ENCODE data around the gene ABCC11. TPM values are rescaled to one million over a fixed set of nuclear protein-coding genes. Genes with fewer than 3 reads are reported as not detected.

The ABCC11 gene
- total and polyA plus RNA-seq, 10 donors: 0.05 to 0.37 (median 0.18) TPM; not detected in 4

DNA sequence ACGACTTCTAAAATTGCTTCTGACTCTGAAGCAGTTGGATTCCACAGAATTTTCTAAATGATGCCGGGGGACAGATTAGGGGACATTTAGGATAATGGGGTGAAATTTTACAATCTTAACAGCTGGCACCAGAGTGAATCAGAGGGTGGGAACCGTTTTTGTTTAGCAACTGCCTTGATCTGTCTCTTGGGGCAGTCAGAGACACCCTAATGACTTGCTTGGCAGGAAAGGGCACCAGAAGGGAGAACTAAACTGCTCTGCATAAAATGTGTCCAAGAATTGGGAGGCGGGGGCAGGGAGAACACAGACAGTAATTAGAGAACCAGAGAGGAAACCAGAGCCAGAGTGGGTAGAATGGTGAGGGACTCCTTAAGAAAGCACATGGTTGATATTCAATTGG is 85.4 kb downstream of the ABCC11 start:
- WGBS, 5 donors: 67 to 89% (median 69%) methylated on average over 4 of the region's 4 CpGs

DNA sequence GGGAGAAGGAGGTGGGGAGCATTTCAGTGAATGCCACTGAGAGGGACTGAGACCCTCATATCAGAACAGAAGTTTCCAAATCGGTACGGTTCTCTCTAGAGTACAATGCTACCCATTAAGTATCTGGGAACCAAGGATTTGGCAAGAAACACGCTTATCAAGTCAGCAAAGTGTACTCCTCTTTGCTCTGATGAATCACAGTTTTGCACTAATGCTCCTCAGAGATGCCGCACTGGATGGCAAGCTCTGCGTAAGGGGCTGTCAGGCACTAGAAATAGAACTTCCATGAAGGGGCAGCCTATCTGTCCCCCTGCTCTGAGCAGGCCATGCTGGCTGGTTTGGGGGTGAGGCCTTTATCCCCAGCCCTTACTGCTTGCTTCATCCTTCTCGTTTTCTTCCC is 86.8 kb downstream of the ABCC11 start:
- H3K27ac ChIP-seq: no peak overlapping the region
- DNase-seq: no peak
- no peaks in the 10 kb centered on the region for H3K36me3 ChIP-seq
- H3K4me3 ChIP-seq: no peak overlapping the region
- 85 to 91% (median 88%) methylated on average over 6 of the region's 6 CpGs for WGBS, 5 donors
- intact Hi-C loops (cut with DNase I; ENCODE audit: low total_unique reads): loop anchor here (10.0 kb wide), 2 partner anchors 464 to 1606 kb away; no protein-coding TSS in a partner anchor
- H3K4me1 ChIP-seq: peaks cover 0 to 21% (median 15%) of the 10 kb centered on the region in 6 donors
- peaks cover 0 to 14% (median 0%) of the 10 kb centered on the region in 7 donors for H3K27me3 ChIP-seq (replicated peaks in 1 of 7)
- no peaks in the 10 kb centered on the region for H3K9me3 ChIP-seq
- TF ChIP-seq POLR2AphosphoS5 (IDR thresholded peaks at IDR 0.05) (no peak), POLR2A (IDR thresholded peaks at IDR 0.05) (no peak)
- TF ChIP-seq, protein P1, sequence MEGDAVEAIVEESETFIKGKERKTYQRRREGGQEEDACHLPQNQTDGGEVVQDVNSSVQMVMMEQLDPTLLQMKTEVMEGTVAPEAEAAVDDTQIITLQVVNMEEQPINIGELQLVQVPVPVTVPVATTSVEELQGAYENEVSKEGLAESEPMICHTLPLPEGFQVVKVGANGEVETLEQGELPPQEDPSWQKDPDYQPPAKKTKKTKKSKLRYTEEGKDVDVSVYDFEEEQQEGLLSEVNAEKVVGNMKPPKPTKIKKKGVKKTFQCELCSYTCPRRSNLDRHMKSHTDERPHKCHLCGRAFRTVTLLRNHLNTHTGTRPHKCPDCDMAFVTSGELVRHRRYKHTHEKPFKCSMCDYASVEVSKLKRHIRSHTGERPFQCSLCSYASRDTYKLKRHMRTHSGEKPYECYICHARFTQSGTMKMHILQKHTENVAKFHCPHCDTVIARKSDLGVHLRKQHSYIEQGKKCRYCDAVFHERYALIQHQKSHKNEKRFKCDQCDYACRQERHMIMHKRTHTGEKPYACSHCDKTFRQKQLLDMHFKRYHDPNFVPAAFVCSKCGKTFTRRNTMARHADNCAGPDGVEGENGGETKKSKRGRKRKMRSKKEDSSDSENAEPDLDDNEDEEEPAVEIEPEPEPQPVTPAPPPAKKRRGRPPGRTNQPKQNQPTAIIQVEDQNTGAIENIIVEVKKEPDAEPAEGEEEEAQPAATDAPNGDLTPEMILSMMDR (IDR thresholded peaks at IDR 0.05 in 8 of 11, conservative IDR thresholded peaks at IDR 0.05 in 3 of 11): no peak

More for the DNA sequence above, 85.4 kb downstream of the ABCC11 start:
- H3K9me3 ChIP-seq: no peaks in the 10 kb centered on the region
- H3K27ac ChIP-seq: no peak overlapping the region
- no peak overlapping the region for H3K4me3 ChIP-seq
- no peaks in the 10 kb centered on the region for H3K36me3 ChIP-seq
- DNase-seq: no peak
- intact Hi-C loops (cut with DNase I; ENCODE audit: low total_unique reads): loop anchor here (10.0 kb wide), 2 partner anchors 463 to 1607 kb away; no protein-coding TSS in a partner anchor
- H3K4me1 ChIP-seq: peaks cover 0 to 23% (median 12%) of the 10 kb centered on the region in 6 donors
- H3K27me3 ChIP-seq (replicated peaks in 1 of 7): peaks cover 0 to 4% (median 0%) of the 10 kb centered on the region in 7 donors
- TF ChIP-seq POLR2A (IDR thresholded peaks at IDR 0.05) (no peak), POLR2AphosphoS5 (IDR thresholded peaks at IDR 0.05) (no peak)
- TF ChIP-seq, protein P1 (IDR thresholded peaks at IDR 0.05 in 8 of 11, conservative IDR thresholded peaks at IDR 0.05 in 3 of 11): no peak

DNA sequence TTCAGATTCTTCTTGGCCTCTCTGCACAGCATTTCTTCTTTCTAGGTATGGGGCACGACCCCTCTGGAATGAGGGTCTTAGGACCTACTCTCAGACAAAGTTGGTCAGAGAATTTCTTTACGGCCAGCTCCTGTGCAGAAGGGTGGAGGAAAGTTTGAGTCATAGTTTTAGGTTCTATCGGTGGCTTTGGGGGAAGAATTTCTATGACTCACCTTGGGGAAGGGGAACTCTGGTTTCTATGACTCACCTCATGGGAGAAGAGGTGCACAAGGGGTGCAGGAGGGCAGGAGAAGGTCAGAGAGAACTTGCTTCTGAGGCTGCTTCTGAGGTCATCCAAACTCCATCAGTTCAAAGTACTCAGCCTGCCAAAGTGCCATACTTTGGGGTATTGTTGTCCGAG is 89.0 kb downstream of the ABCC11 start:
- intact Hi-C loops (cut with DNase I; ENCODE audit: low total_unique reads): loop anchor here (5.0 to 10.0 kb wide), 3 partner anchors 1016 to 1203 kb away; partner anchors contain the start of gene NETO2
- no peaks in the 10 kb centered on the region for H3K36me3 ChIP-seq
- H3K4me3 ChIP-seq: no peak overlapping the region
- WGBS, 5 donors: 50 to 64% (median 54%) methylated on average over 4 of the region's 4 CpGs
- no peak overlapping the region for H3K27ac ChIP-seq
- peaks cover 0 to 14% (median 0%) of the 10 kb centered on the region in 7 donors for H3K27me3 ChIP-seq (replicated peaks in 1 of 7)
- peaks cover 0 to 8% (median 5%) of the 10 kb centered on the region in 6 donors for H3K4me1 ChIP-seq
- DNase-seq: no peak
- TF ChIP-seq, protein P1 (IDR thresholded peaks at IDR 0.05 in 8 of 11, conservative IDR thresholded peaks at IDR 0.05 in 3 of 11): no peak
- no peak for TF ChIP-seq POLR2A (IDR thresholded peaks at IDR 0.05)
- no peak for TF ChIP-seq POLR2AphosphoS5 (IDR thresholded peaks at IDR 0.05)
- H3K9me3 ChIP-seq: no peaks in the 10 kb centered on the region

DNA sequence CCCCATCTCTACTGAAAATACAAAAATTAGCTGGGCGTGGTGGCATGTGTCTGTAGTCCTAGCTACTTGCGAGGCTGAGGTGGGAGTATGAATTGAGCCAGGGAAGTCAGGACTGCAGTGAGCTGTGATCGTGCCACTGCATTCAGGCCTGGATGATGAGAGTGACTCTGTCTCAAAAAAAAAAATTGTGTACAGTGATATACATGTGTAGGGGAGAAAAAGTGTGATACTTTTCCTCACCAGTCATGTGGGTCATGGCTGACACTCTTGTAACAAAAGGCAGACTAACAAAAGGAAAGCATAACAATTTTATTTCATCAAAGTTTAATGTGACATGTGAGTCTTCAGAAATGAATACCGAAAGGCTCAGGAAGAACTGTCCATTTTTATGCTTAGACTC is 89.5 kb downstream of the ABCC11 start:
- Histone ChIP-seq H3K27ac (no peak overlapping the region), H3K36me3 (no peaks in the 10 kb centered on the region), H3K4me3 (no peak overlapping the region), H3K27me3 (replicated peaks in 1 of 7) (peaks cover 0 to 14% (median 0%) of the 10 kb centered on the region in 7 donors), H3K4me1 (peaks cover 0 to 8% (median 5%) of the 10 kb centered on the region in 6 donors), H3K9me3 (no peaks in the 10 kb centered on the region)
- TF ChIP-seq, protein P1 (IDR thresholded peaks at IDR 0.05 in 8 of 11, conservative IDR thresholded peaks at IDR 0.05 in 3 of 11): no peak
- TF ChIP-seq POLR2A (IDR thresholded peaks at IDR 0.05) (no peak), POLR2AphosphoS5 (IDR thresholded peaks at IDR 0.05) (no peak)
- no peak for DNase-seq
- WGBS, 5 donors: 73 to 92% (median 83%) methylated on average over 4 of the region's 4 CpGs
- intact Hi-C loops (cut with DNase I; ENCODE audit: low total_unique reads): loop anchor here (5.0 to 10.0 kb wide), 3 partner anchors 1015 to 1203 kb away; partner anchors contain the start of gene NETO2

All from spleen (tissue), 11 donors.